22Rv1 (cell line): ENCODE data around the gene C1orf74.

ENCODE experiments used
- CTCF ChIP-seq: fragments of 450-650 bp; IDR thresholded peaks from 2 replicates; pipeline ENCODE4 v1.5.1; 2017; ENCODE audit warnings: mild to moderate bottlenecking
- ZFX ChIP-seq: fragments of 450-650 bp; IDR thresholded peaks from 2 replicates; pipeline ENCODE4 v1.6.1; 2017; ENCODE audit warnings: antibody characterized with exemption, borderline replicate concordance

- no peak for TF ChIP-seq CTCF
- no peak for TF ChIP-seq ZFX
Measured at GRCh38 chr1:209787551-209787950, 3.2 kb upstream of the C1orf74 start.
